ENCODE measurements around the gene MRO. TPM values are rescaled to one million over a fixed set of nuclear protein-coding genes. Genes with fewer than 3 reads are reported as not detected.

The MRO gene
- total RNA-seq, result 0.22 TPM in 1 of 2 replicates, not detected in the other

GRCh38 chr18:50819728-50820378, at the start of gene MRO:
Gene MRO, minus strand, starts transcription at chr18:50820016. Its CDS starts 10,616 bp downstream, at chr18:50809400.

Other genes starting within 250 kb of the MRO start
- 20.7 and 29.2 TPM in 2 replicates for gene ME2, start 59.1 kb upstream of the MRO start, total RNA-seq
- 6.3 and 8.4 TPM in 2 replicates for gene ELAC1, start 148.0 kb upstream of the MRO start, total RNA-seq
- gene SMAD4, start 210.2 kb upstream of the MRO start, total RNA-seq, result 67.7 and 79.5 TPM in 2 replicates

Data from dermis lymphatic vessel endothelial cell (primary cell).